ENCODE measurements around the gene SLC25A11.

DNA sequence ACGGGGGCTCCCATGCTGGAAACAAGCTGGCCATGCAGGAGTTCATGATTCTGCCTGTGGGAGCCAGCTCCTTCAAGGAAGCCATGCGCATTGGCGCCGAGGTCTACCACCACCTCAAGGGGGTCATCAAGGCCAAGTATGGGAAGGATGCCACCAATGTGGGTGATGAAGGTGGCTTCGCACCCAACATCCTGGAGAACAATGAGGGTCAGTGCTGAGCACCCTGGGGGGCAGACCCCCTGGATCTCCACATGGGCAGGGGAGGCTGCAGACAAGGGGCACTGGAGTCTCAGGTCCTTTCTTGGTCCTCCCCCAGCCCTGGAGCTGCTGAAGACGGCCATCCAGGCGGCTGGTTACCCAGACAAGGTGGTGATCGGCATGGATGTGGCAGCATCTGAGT, 15.2 kb upstream of the SLC25A11 start:
- TF ChIP-seq, protein P1, sequence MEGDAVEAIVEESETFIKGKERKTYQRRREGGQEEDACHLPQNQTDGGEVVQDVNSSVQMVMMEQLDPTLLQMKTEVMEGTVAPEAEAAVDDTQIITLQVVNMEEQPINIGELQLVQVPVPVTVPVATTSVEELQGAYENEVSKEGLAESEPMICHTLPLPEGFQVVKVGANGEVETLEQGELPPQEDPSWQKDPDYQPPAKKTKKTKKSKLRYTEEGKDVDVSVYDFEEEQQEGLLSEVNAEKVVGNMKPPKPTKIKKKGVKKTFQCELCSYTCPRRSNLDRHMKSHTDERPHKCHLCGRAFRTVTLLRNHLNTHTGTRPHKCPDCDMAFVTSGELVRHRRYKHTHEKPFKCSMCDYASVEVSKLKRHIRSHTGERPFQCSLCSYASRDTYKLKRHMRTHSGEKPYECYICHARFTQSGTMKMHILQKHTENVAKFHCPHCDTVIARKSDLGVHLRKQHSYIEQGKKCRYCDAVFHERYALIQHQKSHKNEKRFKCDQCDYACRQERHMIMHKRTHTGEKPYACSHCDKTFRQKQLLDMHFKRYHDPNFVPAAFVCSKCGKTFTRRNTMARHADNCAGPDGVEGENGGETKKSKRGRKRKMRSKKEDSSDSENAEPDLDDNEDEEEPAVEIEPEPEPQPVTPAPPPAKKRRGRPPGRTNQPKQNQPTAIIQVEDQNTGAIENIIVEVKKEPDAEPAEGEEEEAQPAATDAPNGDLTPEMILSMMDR (IDR thresholded peaks at IDR 0.05; ENCODE audit: insufficient read depth, low read length, poor library complexity, severe bottlenecking) = no peak
- no peak for TF ChIP-seq EZH2phosphoT487 (conservative IDR thresholded peaks at IDR 0.05; ENCODE audit: low read length)
